Mesendoderm (in vitro differentiated cells): ENCODE measurements around the gene CWC25.

Source experiments
- DNase-seq: peaks from one replicate; pipeline ENCODE4 v3.0.0; 2013
- H2AK5ac ChIP-seq: 2 replicates; pipeline ENCODE4 v1.6.1; 2013; ENCODE audit warnings: low read length, inconsistent platforms
- H2BK120ac ChIP-seq: 2 replicates; pipeline ENCODE4 v1.6.1; 2013; ENCODE audit warnings: low read depth, mild to moderate bottlenecking, low read length, moderate library complexity, mixed read lengths
- H2BK15ac ChIP-seq: replicated peaks from 2 replicates; pipeline ENCODE4 v1.6.1; 2013; ENCODE audit warnings: low read depth, mild to moderate bottlenecking, moderate library complexity
- H2BK5ac ChIP-seq: 2 replicates; pipeline ENCODE4 v1.6.1; 2013; ENCODE audit warnings: low read length, inconsistent platforms
- H3K18ac ChIP-seq: 2 replicates; pipeline ENCODE4 v1.6.1; 2013; ENCODE audit warnings: mild to moderate bottlenecking, low read length, mixed read lengths
- H3K23ac ChIP-seq: one replicate; pipeline ENCODE4 v1.6.1; 2013; ENCODE audit warnings: low read length
- H3K27ac ChIP-seq: 2 replicates; pipeline ENCODE4 v1.5.1; 2013; ENCODE audit warnings: low read depth, mild to moderate bottlenecking, inconsistent platforms, low read length, moderate library complexity
- H3K27me3 ChIP-seq: 2 replicates; pipeline ENCODE4 v1.6.1; 2013; ENCODE audit warnings: low read length, control low read depth, mild to moderate bottlenecking, inconsistent platforms; ENCODE audit not compliant: insufficient read depth, poor library complexity
- H3K36me3 ChIP-seq: 2 replicates; pipeline ENCODE4 v1.6.1; 2013; ENCODE audit warnings: low read length, inconsistent platforms; ENCODE audit not compliant: control insufficient read depth, insufficient read depth
- H3K4ac ChIP-seq: one replicate; pipeline ENCODE4 v1.6.1; 2013; ENCODE audit warnings: low read depth, mild to moderate bottlenecking, low read length, moderate library complexity
- H3K4me1 ChIP-seq: 2 replicates; pipeline ENCODE4 v1.6.1; 2013; ENCODE audit warnings: low read depth, low read length, inconsistent platforms; ENCODE audit not compliant: control insufficient read depth
- H3K4me2 ChIP-seq: 2 replicates; pipeline ENCODE4 v1.6.1; 2013; ENCODE audit warnings: low read length
- H3K4me3 ChIP-seq: 2 replicates; pipeline ENCODE4 v1.5.1; 2013; ENCODE audit warnings: mild to moderate bottlenecking, low read length
- H3K56ac ChIP-seq: one replicate; pipeline ENCODE4 v1.6.1; 2013; ENCODE audit warnings: low read length
- H3K79me1 ChIP-seq: 2 replicates; pipeline ENCODE4 v1.6.1; 2013; ENCODE audit warnings: low read length, inconsistent platforms
- H3K79me2 ChIP-seq: 2 replicates; pipeline ENCODE4 v1.6.1; 2013; ENCODE audit warnings: mild to moderate bottlenecking, low read length; ENCODE audit not compliant: control insufficient read depth, insufficient read depth
- H3K9ac ChIP-seq: 2 replicates; pipeline ENCODE4 v1.6.1; 2013; ENCODE audit warnings: low read length, inconsistent platforms
- H4K5ac ChIP-seq: one replicate; pipeline ENCODE4 v1.6.1; 2013; ENCODE audit warnings: low read length
- H4K8ac ChIP-seq: one replicate; pipeline ENCODE4 v1.6.1; 2013; ENCODE audit warnings: low read depth, mild to moderate bottlenecking, control low read depth, low read length, moderate library complexity
- WGBS: extraction: QIAGEN DNeasy Blood & Tissue Kit; methylation state at CpG from one replicate; pipeline ENCODE4 v1.1.7; 2013; ENCODE audit warnings: low lambda C conversion rate, missing lambda C conversion rate; ENCODE audit not compliant: insufficient coverage; ENCODE audit errors: extremely low coverage; 5-methylcytosine and 5-hydroxymethylcytosine counted together

CWC25 gene

GRCh38 chr17:38800237-38800760 lies 24.8 kb downstream of the CWC25 start:
- Histone ChIP-seq H3K36me3 (no peaks in the 10 kb centered on the region), H3K27ac (no peak overlapping the region)
- DNase-seq = no peak

GRCh38 chr17:38799501-38800236 lies 25.5 kb downstream of the CWC25 start, which contains the start of gene PIP4K2B:
PIP4K2B (minus strand) TSS chr17:38799556; CDS start chr17:38799424, 132 bp downstream.
- Histone ChIP-seq H3K36me3 (no peaks in the 10 kb centered on the region), H3K18ac (peak within 1 kb of the TSS; percentile 96), H3K4me3 (peak within 1 kb of the TSS; percentile 87), H3K56ac (peak within 1 kb of the TSS; percentile 100), H3K27me3 (no peaks in the 10 kb centered on the region), H3K4me1 (peaks cover 5% of the 10 kb centered on the region), H2AK5ac (peak within 1 kb of the TSS; percentile 79), H2BK120ac (no peak within 1 kb of the TSS), H3K4me2 (peak within 1 kb of the TSS; percentile 55), H2BK15ac (no peak within 1 kb of the TSS), H3K23ac (peak within 1 kb of the TSS; percentile 95), H4K5ac (no peak within 1 kb of the TSS), H2BK5ac (peak within 1 kb of the TSS; percentile 69), H3K79me1 (peaks cover 21% of the 10 kb centered on the region), H4K8ac (peak within 1 kb of the TSS; percentile 94), H3K79me2 (peaks cover 36% of the 10 kb centered on the region), H3K9ac (peak within 1 kb of the TSS; percentile 89), H3K4ac (peak within 1 kb of the TSS; percentile 98), H3K27ac (peak within 1 kb of the TSS; percentile 100)
- WGBS = no CpG with 5 or more reads among the region's 76 CpGs
- peak; percentile 98 for DNase-seq

More at GRCh38 chr17:38800237-38800760, 24.8 kb downstream of the CWC25 start:
- WGBS = no CpG with 5 or more reads among the region's 14 CpGs
- Histone ChIP-seq H4K5ac (no peak overlapping the region), H3K4me1 (peaks cover 5% of the 10 kb centered on the region), H3K56ac (no peak overlapping the region), H3K23ac (no peak overlapping the region), H3K79me1 (peaks cover 21% of the 10 kb centered on the region), H2BK120ac (no peak overlapping the region), H2BK15ac (no peak overlapping the region), H3K4me3 (peak overlapping the region; percentile 26), H2AK5ac (no peak overlapping the region), H3K4ac (no peak overlapping the region), H3K27me3 (no peaks in the 10 kb centered on the region), H4K8ac (no peak overlapping the region), H3K4me2 (peak overlapping the region; percentile 55), H3K9ac (peak overlapping the region; percentile 56), H2BK5ac (no peak overlapping the region), H3K18ac (no peak overlapping the region), H3K79me2 (peaks cover 34% of the 10 kb centered on the region)

- Histone ChIP-seq H3K56ac (peak overlapping the region; percentile 100), H3K27ac (peak overlapping the region; percentile 93), H3K79me2 (peaks cover 39% of the 10 kb centered on the region), H3K79me1 (peaks cover 21% of the 10 kb centered on the region), H3K23ac (peak overlapping the region; percentile 95), H3K4me1 (peaks cover 5% of the 10 kb centered on the region), H2BK120ac (no peak overlapping the region), H2AK5ac (peak overlapping the region; percentile 79), H3K4me3 (peak overlapping the region; percentile 87), H3K27me3 (no peaks in the 10 kb centered on the region), H2BK15ac (no peak overlapping the region), H4K8ac (no peak overlapping the region), H3K4ac (peak overlapping the region; percentile 46), H3K9ac (peak overlapping the region; percentile 89), H3K18ac (peak overlapping the region; percentile 7), H2BK5ac (peak overlapping the region; percentile 27), H3K36me3 (no peaks in the 10 kb centered on the region), H3K4me2 (peak overlapping the region; percentile 41), H4K5ac (no peak overlapping the region)
- WGBS = no CpG with 5 or more reads among the region's 53 CpGs
- DNase-seq = peak; percentile 57
These were observed 26.3 kb downstream of the CWC25 start for GRCh38 chr17:38798614-38799500.

- WGBS = no CpG with 5 or more reads among the region's 6 CpGs
- peaks cover 21% of the 10 kb centered on the region for H3K79me1 ChIP-seq
- H4K8ac ChIP-seq = no peak overlapping the region
- H3K23ac ChIP-seq = peak overlapping the region; percentile 7
- H3K18ac ChIP-seq = no peak overlapping the region
- no peak overlapping the region for H3K4ac ChIP-seq
- H3K27ac ChIP-seq = no peak overlapping the region
- H3K27me3 ChIP-seq = no peaks in the 10 kb centered on the region
- H2BK120ac ChIP-seq = no peak overlapping the region
- H3K36me3 ChIP-seq = no peaks in the 10 kb centered on the region
- no peak for DNase-seq
- H4K5ac ChIP-seq = no peak overlapping the region
- H3K9ac ChIP-seq = peak overlapping the region; percentile 89
- peaks cover 5% of the 10 kb centered on the region for H3K4me1 ChIP-seq
- peak overlapping the region; percentile 41 for H3K4me2 ChIP-seq
- H2AK5ac ChIP-seq = no peak overlapping the region
- H3K79me2 ChIP-seq = peaks cover 44% of the 10 kb centered on the region
- H2BK15ac ChIP-seq = no peak overlapping the region
- no peak overlapping the region for H3K4me3 ChIP-seq
- H3K56ac ChIP-seq = peak overlapping the region; percentile 100
- H2BK5ac ChIP-seq = no peak overlapping the region
These were observed 27.3 kb downstream of the CWC25 start for GRCh38 chr17:38797828-38798227.

- H3K36me3 ChIP-seq = no peaks in the 10 kb centered on the region
- peak overlapping the region; percentile 89 for H3K9ac ChIP-seq
- no peak overlapping the region for H4K8ac ChIP-seq
- no peak overlapping the region for H2BK15ac ChIP-seq
- no peak overlapping the region for H3K4me3 ChIP-seq
- no peaks in the 10 kb centered on the region for H3K27me3 ChIP-seq
- H3K4me1 ChIP-seq = peaks cover 5% of the 10 kb centered on the region
- peaks cover 48% of the 10 kb centered on the region for H3K79me2 ChIP-seq
- WGBS = no CpG with 5 or more reads among the region's 5 CpGs
- no peak overlapping the region for H3K18ac ChIP-seq
- H3K4me2 ChIP-seq = no peak overlapping the region
- peaks cover 23% of the 10 kb centered on the region for H3K79me1 ChIP-seq
- no peak for DNase-seq
- H3K56ac ChIP-seq = no peak overlapping the region
- no peak overlapping the region for H2AK5ac ChIP-seq
- H2BK5ac ChIP-seq = no peak overlapping the region
- no peak overlapping the region for H3K23ac ChIP-seq
- no peak overlapping the region for H3K27ac ChIP-seq
- no peak overlapping the region for H2BK120ac ChIP-seq
- H3K4ac ChIP-seq = no peak overlapping the region
- no peak overlapping the region for H4K5ac ChIP-seq
These were observed 28.0 kb downstream of the CWC25 start for GRCh38 chr17:38797158-38797490.
